A673 (cell line): Measurements from ENCODE around the gene ORC5. TPM values are rescaled to one million over a fixed set of nuclear protein-coding genes. Genes with fewer than 3 reads are reported as not detected.

Experiments
- BruUV-seq: library from RNA; stranded (reverse); fragments of 400-500 nt; replicated peaks from 2 replicates; lab custom pipeline; 2021; lab: Mats Ljungman, UMichigan
- CTCF ChIA-PET: fragments of 300-600 bp; sonication (Branson Sonifier 250); formaldehyde crosslinking; loops from one replicate; lab custom pipeline; 2022; ENCODE audit warnings: antibody characterized with exemption; lab: Charles Lee
- POLR2A ChIA-PET: fragments of 300-600 bp; sonication (Branson Sonifier 250); formaldehyde crosslinking; loops from one replicate; lab custom pipeline; 2022; ENCODE audit warnings: antibody characterized with exemption; ENCODE audit not compliant: low non-redundant PET; lab: Charles Lee
- DNase-seq: peaks from one replicate; pipeline ENCODE4 v3.0.0-alpha.2; 2015; ENCODE audit warnings: low spot score
- H3K27ac ChIP-seq: fragments of 200-600 bp; sonication (generic); 2 replicates; pipeline ENCODE4 v1.5.1; 2016; ENCODE audit warnings: mixed run types, low read depth, mild to moderate bottlenecking, mixed read lengths, antibody characterized with exemption, low read length; ENCODE audit not compliant: poor library complexity, severe bottlenecking
- H3K27me3 ChIP-seq: fragments of 200-600 bp; sonication (generic); replicated peaks from 2 replicates; pipeline ENCODE4 v1.6.1; 2017; ENCODE audit warnings: mixed run types, low read depth, mild to moderate bottlenecking, mixed read lengths, antibody characterized with exemption, low read length; ENCODE audit not compliant: insufficient read depth, poor library complexity
- H3K36me3 ChIP-seq: fragments of 200-600 bp; sonication (generic); 2 replicates; pipeline ENCODE4 v1.6.1; 2016; ENCODE audit warnings: mixed run types, mild to moderate bottlenecking, mixed read lengths, antibody characterized with exemption, low read length; ENCODE audit not compliant: insufficient read depth, poor library complexity, severe bottlenecking
- H3K4me1 ChIP-seq: fragments of 200-600 bp; sonication (generic); 2 replicates; pipeline ENCODE4 v1.6.1; 2017; ENCODE audit warnings: mixed run types, mild to moderate bottlenecking, mixed read lengths, antibody characterized with exemption, low read length; ENCODE audit not compliant: insufficient read depth, poor library complexity, severe bottlenecking
- H3K4me3 ChIP-seq: fragments of 200-600 bp; sonication (generic); 2 replicates; pipeline ENCODE4 v1.5.1; 2016; ENCODE audit warnings: low read depth, mixed run types, mild to moderate bottlenecking, mixed read lengths, low read length; ENCODE audit not compliant: poor library complexity, severe bottlenecking
- H3K9me3 ChIP-seq: fragments of 200-600 bp; sonication (generic); 2 replicates; pipeline ENCODE4 v1.6.1; 2016; ENCODE audit warnings: mixed run types, low read depth, mild to moderate bottlenecking, mixed read lengths, antibody characterized with exemption, low read length; ENCODE audit not compliant: poor library complexity, severe bottlenecking
- CTCF ChIP-seq: fragments of 300-800, 200-600 bp; sonication (generic); conservative IDR thresholded peaks from 2 replicates; pipeline ENCODE4 v1.5.1; 2017; ENCODE audit warnings: low read depth, mild to moderate bottlenecking, antibody characterized with exemption, low read length, moderate library complexity, mixed read lengths
- EZH2 ChIP-seq: fragments of 200-600 bp; sonication (generic); IDR thresholded peaks from 2 replicates; pipeline ENCODE4 v1.6.1; 2017; ENCODE audit warnings: borderline replicate concordance, low read depth, mild to moderate bottlenecking, mixed read lengths, antibody characterized with exemption, low read length; ENCODE audit not compliant: poor library complexity, severe bottlenecking
- intact Hi-C: fragments of 100-400 bp; cut with micrococcal nuclease; formaldehyde crosslinking; loops from one replicate; pipeline ENCODE4 v1.10.0; 2022; ENCODE audit not compliant: unreplicated experiment
- total RNA-seq: library from RNA; stranded (reverse); gene quantifications from 2 replicates; pipeline ENCODE4 v1.2.3, GENCODE V29; 2021

ORC5 gene
- total RNA-seq, 1 experiment from 2014 or later = 36.7 TPM

- intact Hi-C loops = no loop called here
- ChIA-PET POLR2A (no interaction called here), CTCF (no interaction called here)
- H3K4me3 ChIP-seq = no peak overlapping the region
- no peak for TF ChIP-seq CTCF
- TF ChIP-seq EZH2 = no peak
- no peaks in the 10 kb centered on the region for H3K9me3 ChIP-seq
- no peaks in the 10 kb centered on the region for H3K36me3 ChIP-seq
- no peak overlapping the region for H3K27ac ChIP-seq
- no TSS peak for BruUV-seq
- no peaks in the 10 kb centered on the region for H3K4me1 ChIP-seq
- H3K27me3 ChIP-seq = no peaks in the 10 kb centered on the region
- DNase-seq = no peak
Measured at GRCh38 chr7:104135760-104136558, 71.9 kb downstream of the ORC5 start.

- no peaks in the 10 kb centered on the region for H3K36me3 ChIP-seq
- no peaks in the 10 kb centered on the region for H3K9me3 ChIP-seq
- BruUV-seq = no TSS peak
- H3K27ac ChIP-seq = no peak overlapping the region
- DNase-seq = no peak
- POLR2A ChIA-PET = no interaction called here
- TF ChIP-seq CTCF (no peak), EZH2 (no peak)
- CTCF ChIA-PET = no interaction called here
- intact Hi-C loops = no loop called here
- no peaks in the 10 kb centered on the region for H3K27me3 ChIP-seq
- H3K4me1 ChIP-seq = no peaks in the 10 kb centered on the region
- H3K4me3 ChIP-seq = no peak overlapping the region
Measured at GRCh38 chr7:104133238-104133637, 74.6 kb downstream of the ORC5 start.

GRCh38 chr7:104130726-104131125, 77.1 kb downstream of the ORC5 start:
- no peak for DNase-seq
- BruUV-seq = no TSS peak

More at GRCh38 chr7:104130726-104131125, 77.1 kb downstream of the ORC5 start:
- H3K27me3 ChIP-seq = no peaks in the 10 kb centered on the region
- no peak overlapping the region for H3K4me3 ChIP-seq
- TF ChIP-seq CTCF = no peak
- no peak for TF ChIP-seq EZH2
- no peaks in the 10 kb centered on the region for H3K36me3 ChIP-seq
- H3K9me3 ChIP-seq = no peaks in the 10 kb centered on the region
- H3K4me1 ChIP-seq = no peaks in the 10 kb centered on the region
- ChIA-PET POLR2A (no interaction called here), CTCF (no interaction called here)
- H3K27ac ChIP-seq = no peak overlapping the region
- intact Hi-C loops = no loop called here
